HG03457 (cell line): Measurements from ENCODE around the gene ECI2.

Experiments
- ATAC-seq: cut with Tn5 transposase; IDR thresholded peaks from one replicate; pipeline ENCODE4 v1.9.1; 2021; ENCODE audit warnings: moderate number of reproducible peaks; ENCODE audit not compliant: unreplicated experiment

The ECI2 gene

DNA sequence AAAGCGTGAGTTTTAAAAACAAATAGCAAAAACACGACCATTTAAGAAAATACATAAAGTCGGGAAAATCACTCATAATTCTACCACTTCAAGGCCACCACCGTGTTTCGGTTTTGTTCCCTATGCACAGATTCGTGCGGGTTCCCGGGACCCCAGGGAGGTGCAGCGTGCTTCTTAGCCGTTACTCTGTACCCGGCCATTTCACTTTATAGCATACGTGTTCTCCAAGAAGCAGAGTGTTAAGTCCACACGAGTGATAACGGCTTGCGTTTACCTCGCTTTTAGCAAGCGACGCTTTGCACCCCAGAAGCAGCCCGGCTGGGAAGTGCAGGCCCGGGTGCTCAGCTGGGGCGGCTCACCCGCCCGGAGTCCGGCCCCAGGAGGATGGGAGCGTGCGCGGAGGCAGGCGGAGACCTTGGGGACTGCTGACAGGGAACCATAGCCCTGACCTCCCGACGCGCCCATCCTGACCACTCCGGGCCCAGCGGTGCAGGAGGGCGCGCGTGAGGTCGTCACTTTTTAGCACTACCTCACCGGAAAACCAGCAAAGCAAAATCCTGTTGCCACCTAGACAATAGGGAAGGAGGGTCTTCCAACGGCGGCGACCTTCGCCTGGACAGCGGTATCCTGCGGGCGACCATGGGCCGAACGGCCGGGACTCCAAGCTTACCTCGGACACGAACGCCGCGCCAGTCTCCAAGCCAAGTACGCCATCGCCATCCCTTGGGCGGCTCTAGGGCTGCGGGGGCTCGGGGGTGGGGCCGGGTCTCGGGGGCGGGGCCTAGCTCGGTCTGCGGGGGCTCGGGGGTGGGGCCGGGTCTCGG lies at the start of gene ECI2:
Gene ECI2, minus strand, starts transcription at position 735 of the 824 bp plus-strand sequence. Its CDS starts 15 bp downstream, at position 720.
- ATAC-seq = peak; percentile 30

GRCh38 chr6:4180652-4181255 lies 45.4 kb upstream of the ECI2 start:
- ATAC-seq = no peak

- no peak for ATAC-seq
Measured at GRCh38 chr6:4179960-4180651, 44.7 kb upstream of the ECI2 start.

GRCh38 chr6:4178737-4179333 lies 43.5 kb upstream of the ECI2 start:
- ATAC-seq = no peak

DNA sequence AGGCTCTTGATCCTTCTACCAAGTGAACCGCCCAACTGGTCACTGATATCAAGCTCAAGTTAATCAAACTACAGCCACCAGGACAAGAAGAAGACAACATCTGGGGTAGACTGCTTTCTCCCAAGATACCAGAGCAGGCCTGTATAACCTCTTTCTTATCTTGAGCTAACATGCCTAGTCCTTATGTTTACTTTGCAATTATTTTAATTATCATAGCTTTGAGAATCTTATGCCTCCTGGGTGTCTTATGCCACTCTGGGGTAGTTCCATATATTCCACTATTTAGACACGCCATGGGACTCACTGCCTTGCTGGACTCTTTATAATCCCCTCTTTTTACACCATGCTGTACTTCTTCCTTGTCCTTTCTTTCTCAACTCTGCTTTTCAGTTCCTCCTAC lies 41.5 kb upstream of the ECI2 start:
- ATAC-seq = no peak

DNA sequence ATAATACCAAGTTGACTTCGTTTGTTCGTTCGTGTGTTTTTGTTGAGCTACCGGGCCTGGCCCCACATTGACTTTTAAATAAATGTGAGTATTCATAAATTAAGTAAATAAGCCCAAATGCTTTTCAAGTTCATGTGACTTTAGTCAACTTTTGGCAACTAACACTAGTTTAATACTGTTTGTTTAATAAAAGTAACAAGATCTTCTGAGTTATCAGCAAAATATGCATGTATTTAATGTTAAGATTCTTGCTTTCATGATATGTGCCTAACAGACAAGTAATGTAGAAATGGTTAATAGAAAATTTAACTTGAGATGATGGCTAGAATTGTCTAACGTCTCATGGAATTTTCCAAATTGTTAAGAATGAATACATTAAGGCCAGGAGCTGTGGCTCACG lies 38.7 kb upstream of the ECI2 start:
- ATAC-seq = no peak

DNA sequence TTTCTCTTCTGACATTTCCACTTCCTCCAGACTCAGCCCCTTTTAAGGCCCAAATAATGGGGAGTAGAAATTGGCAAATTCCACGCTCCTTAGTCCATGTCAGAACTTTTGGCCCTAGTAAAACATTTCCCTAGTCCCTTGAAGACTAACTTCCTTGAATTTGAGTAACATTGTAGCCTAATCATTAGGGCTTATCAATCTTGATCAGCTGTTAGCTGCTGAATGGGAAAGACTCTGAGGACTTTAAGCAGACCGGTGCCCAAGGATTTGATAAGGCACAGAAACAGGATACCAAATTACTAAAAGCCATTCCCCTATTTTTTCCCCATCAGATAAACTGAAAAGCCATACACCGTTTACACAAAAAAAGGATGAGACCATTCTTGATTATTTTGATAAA lies 37.0 kb upstream of the ECI2 start:
- ATAC-seq = no peak

DNA sequence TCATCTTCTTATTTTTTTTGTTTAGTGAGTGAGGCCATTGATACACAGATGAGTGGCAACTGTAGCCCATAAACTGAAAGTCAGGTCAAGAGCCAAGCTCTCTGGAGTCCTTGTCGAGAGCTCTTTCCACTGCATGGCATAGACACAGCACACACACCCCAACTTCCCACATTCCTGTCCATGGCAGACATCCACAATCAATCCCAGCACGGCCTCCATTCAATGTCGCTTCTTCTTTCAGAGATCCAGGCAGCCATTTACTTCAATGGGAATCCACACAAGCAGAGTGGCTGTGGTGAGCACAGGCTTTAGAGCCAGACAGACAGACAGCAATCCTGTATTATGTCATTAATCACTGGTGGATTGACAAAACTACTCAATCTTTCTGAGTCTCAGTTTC lies 34.9 kb upstream of the ECI2 start:
- ATAC-seq = no peak

GRCh38 chr6:4169028-4169789 lies 33.8 kb upstream of the ECI2 start:
- ATAC-seq = no peak

DNA sequence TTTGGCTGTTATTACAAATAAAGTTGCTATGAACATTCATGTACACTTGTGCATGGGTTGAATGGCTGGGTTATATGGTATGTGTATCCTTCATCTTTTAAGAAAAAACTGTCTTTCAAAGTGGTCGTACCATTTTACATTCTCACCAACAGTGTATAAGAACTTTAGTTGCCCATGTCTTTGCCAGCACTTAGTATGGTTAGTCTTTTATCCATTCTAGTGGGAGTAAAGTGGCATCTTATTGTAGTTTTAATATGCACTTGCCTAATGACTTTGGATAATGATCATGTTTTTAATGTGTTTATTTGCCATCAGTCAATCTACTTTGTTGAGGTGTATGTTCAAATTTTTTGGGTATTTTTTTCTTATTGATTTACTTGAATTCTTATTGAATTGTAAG lies 32.5 kb upstream of the ECI2 start:
- no peak for ATAC-seq

- no peak for ATAC-seq
Measured at GRCh38 chr6:4167123-4167522, 31.7 kb upstream of the ECI2 start.

DNA sequence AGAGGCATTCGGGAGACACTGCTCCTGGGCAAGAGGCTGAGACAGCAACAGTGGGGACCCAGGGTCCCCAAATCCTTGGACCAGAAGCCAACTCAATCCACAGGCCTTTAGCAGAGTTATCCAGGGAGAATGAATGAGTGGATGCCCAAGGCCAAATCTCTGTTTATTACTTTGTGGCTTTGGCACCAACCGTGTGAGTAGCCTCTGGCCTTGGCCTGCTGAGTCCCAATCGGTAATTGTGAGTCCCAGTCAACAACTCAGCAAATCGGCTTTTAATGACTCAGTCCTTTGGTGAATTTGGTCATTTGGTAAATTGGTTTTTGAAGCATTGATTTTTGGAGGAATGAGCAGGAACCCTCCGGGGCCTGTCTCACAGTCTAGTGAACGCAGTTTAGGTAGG lies 29.1 kb upstream of the ECI2 start:
- ATAC-seq = no peak

GRCh38 chr6:4164117-4164442 lies 28.7 kb upstream of the ECI2 start:
- no peak for ATAC-seq

DNA sequence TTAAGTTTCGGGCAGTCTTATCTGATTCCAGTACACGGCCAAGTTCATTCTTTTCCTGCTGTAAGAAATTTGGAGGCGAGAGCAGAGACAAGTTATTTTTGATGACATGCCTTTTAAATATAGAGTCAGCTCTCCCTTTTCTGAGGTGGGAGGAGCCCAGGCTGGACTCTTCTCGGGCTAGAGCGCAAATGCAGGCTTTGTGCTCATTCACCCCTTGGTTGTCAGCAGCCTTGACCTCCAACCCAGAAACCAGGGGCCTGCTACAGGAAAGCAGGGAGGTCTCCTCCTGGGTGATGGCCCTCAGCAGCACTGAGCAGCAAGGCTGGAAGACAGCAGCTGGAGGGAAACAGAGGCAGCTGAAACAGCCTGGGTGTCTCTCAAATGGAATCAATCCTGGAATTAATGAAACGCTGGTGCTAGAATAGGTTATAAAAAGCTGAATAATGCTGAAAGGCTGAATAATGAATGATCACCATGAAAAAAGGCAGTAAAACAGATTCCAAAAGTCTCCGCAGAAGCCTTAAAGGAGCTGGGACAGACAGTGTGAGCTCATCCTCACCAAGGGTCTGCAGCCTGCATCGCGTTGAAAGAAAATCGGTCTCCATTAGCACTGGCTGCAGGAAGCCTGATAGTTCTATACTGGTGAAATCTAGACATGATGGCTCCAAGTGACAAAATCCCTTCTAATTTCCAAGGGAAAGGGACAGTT lies 28.2 kb upstream of the ECI2 start:
- ATAC-seq = no peak

GRCh38 chr6:4162370-4162769 lies 27.0 kb upstream of the ECI2 start:
- ATAC-seq = no peak

DNA sequence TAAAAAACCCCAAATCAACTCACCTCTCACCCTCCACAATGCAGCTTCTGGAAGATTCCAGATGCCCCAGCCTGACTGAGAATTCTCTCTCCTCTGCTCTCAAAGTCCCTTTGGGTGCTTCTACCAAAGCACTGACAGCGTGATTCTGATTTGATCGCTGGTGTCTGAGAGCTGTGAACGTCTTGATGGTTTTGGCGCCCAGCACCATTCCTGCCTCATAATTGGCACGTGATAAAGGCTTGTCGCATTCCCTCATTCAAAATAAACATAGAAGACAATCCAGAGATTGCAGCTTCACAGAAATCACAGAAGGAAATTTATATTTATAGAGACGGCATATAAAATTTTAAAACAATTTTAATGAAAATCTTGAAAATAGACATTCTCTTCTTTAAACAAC lies 24.1 kb upstream of the ECI2 start:
- no peak for ATAC-seq

- ATAC-seq = no peak
Measured at GRCh38 chr6:4157506-4157905, 22.1 kb upstream of the ECI2 start.

GRCh38 chr6:4155848-4156466 lies 20.6 kb upstream of the ECI2 start:
- no peak for ATAC-seq

GRCh38 chr6:4153514-4153985 lies 18.2 kb upstream of the ECI2 start:
- no peak for ATAC-seq

- ATAC-seq = no peak
Measured at GRCh38 chr6:4145083-4145482, 9.7 kb upstream of the ECI2 start.
